ENCODE data around the gene ATP9B. TPM values are rescaled to one million over a fixed set of nuclear protein-coding genes. Genes with fewer than 3 reads are reported as not detected.
A peak's percentile ranks its signal among the peaks of the same experiment; 100 is the strongest.

Gene ATP9B
- total RNA-seq, 1 donor from 2014 or later, result 37.3 TPM

- no peak for TF ChIP-seq CTCF (IDR thresholded peaks at IDR 0.05; ENCODE audit: unreplicated experiment)
- Mint-ChIP-seq H3K27me3 (ENCODE audit: unreplicated experiment) (peaks cover 7% of the 10 kb centered on the region), H3K4me1 (ENCODE audit: unreplicated experiment) (peaks cover 6% of the 10 kb centered on the region), H3K4me3 (ENCODE audit: unreplicated experiment) (no peak overlapping the region), H3K36me3 (ENCODE audit: low read depth, unreplicated experiment) (peaks cover 4% of the 10 kb centered on the region), H3K27ac (ENCODE audit: unreplicated experiment) (no peak overlapping the region), H3K9me3 (ENCODE audit: unreplicated experiment) (no peaks in the 10 kb centered on the region)
- DNase-seq (ENCODE audit: low spot score), result no peak
Measured at GRCh38 chr18:79382681-79383387, 313.6 kb downstream of the ATP9B start.

GRCh38 chr18:79383388-79384056 is 314.3 kb downstream of the ATP9B start:
- Mint-ChIP-seq H3K9me3 (ENCODE audit: unreplicated experiment) (no peaks in the 10 kb centered on the region), H3K27ac (ENCODE audit: unreplicated experiment) (no peak overlapping the region), H3K36me3 (ENCODE audit: low read depth, unreplicated experiment) (peaks cover 4% of the 10 kb centered on the region), H3K4me3 (ENCODE audit: unreplicated experiment) (no peak overlapping the region), H3K27me3 (ENCODE audit: unreplicated experiment) (peaks cover 9% of the 10 kb centered on the region), H3K4me1 (ENCODE audit: unreplicated experiment) (peaks cover 13% of the 10 kb centered on the region)
- TF ChIP-seq CTCF (IDR thresholded peaks at IDR 0.05; ENCODE audit: unreplicated experiment), result no peak
- DNase-seq (ENCODE audit: low spot score), result no peak

- H3K4me1 Mint-ChIP-seq (ENCODE audit: unreplicated experiment), result peaks cover 21% of the 10 kb centered on the region
- H3K27ac Mint-ChIP-seq (ENCODE audit: unreplicated experiment), result no peak overlapping the region
- peak; percentile 2 for DNase-seq (ENCODE audit: low spot score)
- no peak for TF ChIP-seq CTCF (IDR thresholded peaks at IDR 0.05; ENCODE audit: unreplicated experiment)
- H3K9me3 Mint-ChIP-seq (ENCODE audit: unreplicated experiment), result no peaks in the 10 kb centered on the region
- H3K27me3 Mint-ChIP-seq (ENCODE audit: unreplicated experiment), result peaks cover 9% of the 10 kb centered on the region
- no peak overlapping the region for H3K4me3 Mint-ChIP-seq (ENCODE audit: unreplicated experiment)
- peaks cover 4% of the 10 kb centered on the region for H3K36me3 Mint-ChIP-seq (ENCODE audit: low read depth, unreplicated experiment)
Measured at GRCh38 chr18:79384151-79384807, 315.1 kb downstream of the ATP9B start.

- Mint-ChIP-seq H3K27me3 (ENCODE audit: unreplicated experiment) (peaks cover 8% of the 10 kb centered on the region), H3K9me3 (ENCODE audit: unreplicated experiment) (no peaks in the 10 kb centered on the region), H3K4me3 (ENCODE audit: unreplicated experiment) (no peak overlapping the region), H3K36me3 (ENCODE audit: low read depth, unreplicated experiment) (peaks cover 4% of the 10 kb centered on the region), H3K4me1 (ENCODE audit: unreplicated experiment) (peaks cover 22% of the 10 kb centered on the region), H3K27ac (ENCODE audit: unreplicated experiment) (no peak overlapping the region)
- TF ChIP-seq CTCF (IDR thresholded peaks at IDR 0.05; ENCODE audit: unreplicated experiment), result no peak
- DNase-seq (ENCODE audit: low spot score), result no peak
Measured at GRCh38 chr18:79384834-79385233, 315.6 kb downstream of the ATP9B start.

- no peak overlapping the region for H3K4me3 Mint-ChIP-seq (ENCODE audit: unreplicated experiment)
- peaks cover 8% of the 10 kb centered on the region for H3K27me3 Mint-ChIP-seq (ENCODE audit: unreplicated experiment)
- no peak for TF ChIP-seq CTCF (IDR thresholded peaks at IDR 0.05; ENCODE audit: unreplicated experiment)
- no peak for DNase-seq (ENCODE audit: low spot score)
- no peak overlapping the region for H3K27ac Mint-ChIP-seq (ENCODE audit: unreplicated experiment)
- H3K9me3 Mint-ChIP-seq (ENCODE audit: unreplicated experiment), result no peaks in the 10 kb centered on the region
- peaks cover 4% of the 10 kb centered on the region for H3K36me3 Mint-ChIP-seq (ENCODE audit: low read depth, unreplicated experiment)
- peaks cover 22% of the 10 kb centered on the region for H3K4me1 Mint-ChIP-seq (ENCODE audit: unreplicated experiment)
Measured at GRCh38 chr18:79385326-79385707, 316.1 kb downstream of the ATP9B start.

Measured in endothelial cell (in vitro differentiated cells).